GM12865 (cell line): ENCODE measurements around the gene TIAM2.

Source experiments
- DNase-seq: peaks from one replicate; pipeline ENCODE4 v3.0.0; 2010; ENCODE audit warnings: low read depth
- H3K4me3 ChIP-seq: 2 replicates; pipeline ENCODE4 v1.5.1; 2011; ENCODE audit warnings: mild to moderate bottlenecking, low read depth, low read length, control low read depth
- TF ChIP-seq, protein P1 (sequence below): IDR thresholded peaks from 2 replicates; pipeline ENCODE4 v1.5.1; 2011; ENCODE audit warnings: low read length, control low read depth, low read depth, inconsistent platforms; ENCODE audit not compliant: insufficient read depth; ENCODE audit errors: missing control alignments

The TIAM2 gene

DNA sequence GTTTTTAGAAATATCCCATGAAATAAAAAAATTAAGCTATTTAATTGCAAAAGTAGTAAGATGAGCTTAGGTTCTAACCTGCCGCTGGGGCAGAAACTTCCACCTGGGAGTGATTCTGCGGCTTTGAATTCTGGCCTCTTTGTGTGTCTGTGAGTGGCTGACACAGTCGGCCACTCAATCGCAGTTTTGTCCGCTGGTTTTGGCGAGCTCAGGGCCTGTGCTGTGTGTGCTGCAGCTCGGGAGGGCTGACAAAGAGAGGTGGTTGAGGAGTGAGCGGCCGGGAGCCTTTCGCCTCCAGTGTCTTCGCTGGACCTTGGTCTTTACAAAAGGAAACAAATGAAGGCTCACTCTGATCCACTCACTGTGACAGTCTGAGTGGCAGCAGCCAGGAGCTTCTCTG, 128.4 kb downstream of the TIAM2 start:
- DNase-seq = no peak
- TF ChIP-seq, protein P1, sequence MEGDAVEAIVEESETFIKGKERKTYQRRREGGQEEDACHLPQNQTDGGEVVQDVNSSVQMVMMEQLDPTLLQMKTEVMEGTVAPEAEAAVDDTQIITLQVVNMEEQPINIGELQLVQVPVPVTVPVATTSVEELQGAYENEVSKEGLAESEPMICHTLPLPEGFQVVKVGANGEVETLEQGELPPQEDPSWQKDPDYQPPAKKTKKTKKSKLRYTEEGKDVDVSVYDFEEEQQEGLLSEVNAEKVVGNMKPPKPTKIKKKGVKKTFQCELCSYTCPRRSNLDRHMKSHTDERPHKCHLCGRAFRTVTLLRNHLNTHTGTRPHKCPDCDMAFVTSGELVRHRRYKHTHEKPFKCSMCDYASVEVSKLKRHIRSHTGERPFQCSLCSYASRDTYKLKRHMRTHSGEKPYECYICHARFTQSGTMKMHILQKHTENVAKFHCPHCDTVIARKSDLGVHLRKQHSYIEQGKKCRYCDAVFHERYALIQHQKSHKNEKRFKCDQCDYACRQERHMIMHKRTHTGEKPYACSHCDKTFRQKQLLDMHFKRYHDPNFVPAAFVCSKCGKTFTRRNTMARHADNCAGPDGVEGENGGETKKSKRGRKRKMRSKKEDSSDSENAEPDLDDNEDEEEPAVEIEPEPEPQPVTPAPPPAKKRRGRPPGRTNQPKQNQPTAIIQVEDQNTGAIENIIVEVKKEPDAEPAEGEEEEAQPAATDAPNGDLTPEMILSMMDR = no peak
- H3K4me3 ChIP-seq = no peak overlapping the region

DNA sequence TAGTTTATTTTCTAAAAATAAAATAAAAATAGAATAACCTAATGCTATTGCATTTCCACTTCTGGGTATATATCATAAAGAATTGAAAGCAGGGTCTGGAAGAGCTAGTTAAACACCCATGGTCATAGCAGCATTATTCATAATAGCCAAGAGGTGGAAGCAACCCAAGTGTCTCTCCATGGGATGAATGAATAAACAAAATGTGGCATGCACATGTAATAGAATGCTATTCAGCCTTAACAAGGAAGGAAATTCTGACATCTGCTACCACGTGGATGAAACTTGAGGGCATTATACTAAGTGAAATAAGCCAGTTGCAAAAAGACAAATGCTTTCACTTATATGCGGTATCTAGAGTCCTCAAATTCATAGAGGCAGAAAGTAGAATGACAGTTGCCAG, 130.8 kb downstream of the TIAM2 start:
- H3K4me3 ChIP-seq = no peak overlapping the region
- TF ChIP-seq, protein P1 = no peak
- no peak for DNase-seq

DNA sequence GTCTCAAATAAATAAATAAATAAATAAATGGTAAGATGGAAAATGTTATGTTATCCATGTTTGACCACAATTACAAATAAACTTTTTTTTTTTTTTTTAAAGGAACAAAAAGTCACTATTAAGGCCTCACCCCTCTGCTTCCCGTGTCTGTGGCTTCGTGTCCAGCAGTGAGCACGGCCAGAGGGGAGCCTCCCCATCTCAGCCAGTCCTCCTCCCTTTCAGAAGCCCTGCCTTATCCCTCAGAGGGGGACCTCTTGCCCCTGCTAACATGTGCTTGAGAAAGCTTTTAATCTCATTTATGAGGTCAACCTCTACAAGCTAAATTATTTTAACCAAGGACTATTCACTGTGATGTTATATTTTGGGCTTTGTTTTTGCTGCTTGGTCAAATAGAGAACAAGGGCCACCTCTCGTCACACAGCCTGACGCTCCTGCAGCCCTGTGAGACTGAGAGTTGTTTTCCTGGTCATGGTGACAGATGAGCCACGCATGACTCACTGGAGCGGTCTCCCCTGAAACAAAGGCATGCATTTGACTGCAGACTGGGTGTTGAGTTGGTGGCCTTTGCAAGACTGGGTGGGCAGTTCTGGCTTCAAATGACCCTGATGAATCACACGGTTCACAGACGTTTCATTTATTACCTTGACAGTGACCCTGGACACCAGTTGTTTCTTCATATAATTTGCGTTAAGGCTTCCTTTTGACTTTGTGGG, 131.8 kb downstream of the TIAM2 start:
- TF ChIP-seq, protein P1 = no peak
- DNase-seq = peak; percentile 20
- H3K4me3 ChIP-seq = no peak overlapping the region

DNA sequence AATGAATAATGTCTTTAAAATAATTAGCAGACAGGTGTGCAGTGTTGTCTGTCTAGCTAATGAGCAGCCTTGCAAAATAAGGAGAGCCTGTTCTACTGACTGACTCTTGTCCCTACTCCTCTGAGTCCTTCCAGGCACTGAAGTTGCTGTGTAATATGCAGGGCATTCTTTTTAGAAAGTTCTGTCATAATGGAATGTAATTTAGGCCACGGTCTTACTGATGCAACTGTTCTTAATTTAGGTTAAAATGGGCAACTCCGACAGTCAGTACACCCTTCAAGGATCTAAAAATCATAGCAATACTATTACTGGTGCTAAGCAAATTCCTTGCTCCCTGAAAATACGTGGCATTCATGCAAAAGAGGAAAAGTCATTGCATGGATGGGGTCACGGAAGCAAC, 133.9 kb downstream of the TIAM2 start:
- DNase-seq = no peak
- H3K4me3 ChIP-seq = no peak overlapping the region
- TF ChIP-seq, protein P1 = no peak

DNA sequence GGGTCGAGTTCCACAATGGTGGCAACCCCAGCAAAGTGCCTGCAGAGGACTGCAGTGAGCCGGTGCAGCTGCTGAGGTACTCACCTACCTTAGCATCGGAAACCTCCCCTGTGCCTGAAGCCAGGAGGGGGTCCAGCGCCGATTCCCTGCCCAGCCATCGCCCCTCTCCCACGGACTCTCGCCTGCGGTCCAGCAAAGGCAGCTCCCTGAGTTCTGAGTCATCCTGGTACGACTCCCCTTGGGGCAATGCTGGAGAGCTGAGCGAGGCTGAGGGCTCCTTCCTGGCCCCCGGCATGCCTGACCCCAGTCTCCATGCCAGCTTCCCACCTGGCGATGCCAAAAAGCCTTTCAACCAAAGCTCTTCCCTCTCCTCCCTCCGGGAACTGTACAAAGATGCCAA, 134.6 kb downstream of the TIAM2 start:
- no peak overlapping the region for H3K4me3 ChIP-seq
- no peak for DNase-seq
- TF ChIP-seq, protein P1 = no peak

DNA sequence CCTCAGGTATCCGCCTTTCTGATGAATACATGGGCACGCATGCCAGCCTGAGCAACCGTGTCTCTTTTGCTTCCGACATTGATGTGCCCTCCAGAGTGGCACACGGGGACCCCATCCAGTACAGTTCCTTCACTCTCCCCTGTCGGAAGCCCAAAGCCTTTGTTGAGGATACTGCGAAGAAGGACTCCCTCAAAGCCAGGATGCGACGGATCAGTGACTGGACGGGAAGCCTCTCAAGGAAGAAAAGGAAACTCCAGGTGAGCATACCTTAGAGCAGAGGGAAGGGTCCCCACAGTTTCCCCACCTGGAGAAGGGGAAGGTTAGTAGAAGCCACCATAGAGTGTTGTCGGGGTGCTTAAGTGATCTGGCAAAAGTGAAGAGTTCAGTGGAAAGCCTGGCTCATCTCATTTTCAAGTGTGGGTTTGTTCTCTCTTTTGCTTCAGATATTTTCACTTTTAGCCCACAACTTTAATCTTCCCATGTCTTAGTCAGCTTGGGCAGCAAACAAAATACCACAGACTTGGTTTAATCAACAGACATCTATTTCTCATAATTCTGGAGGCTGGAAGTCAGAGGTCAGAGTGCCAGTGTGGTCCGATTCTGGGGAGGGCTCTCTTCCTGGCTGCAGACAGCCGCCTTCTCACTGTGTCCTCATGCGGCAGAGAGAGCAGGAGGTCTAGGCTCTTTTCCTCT, 135.2 kb downstream of the TIAM2 start:
- TF ChIP-seq, protein P1 = no peak
- no peak for DNase-seq
- H3K4me3 ChIP-seq = no peak overlapping the region
